Immature natural killer cell (primary cell): ENCODE measurements around the gene CFHR5. TPM values are rescaled to one million over a fixed set of nuclear protein-coding genes. Genes with fewer than 3 reads are reported as not detected.
"Not testable (repeated sequence)": the region's sequence is repeated elsewhere in the genome, so short reads cannot be mapped to it uniquely, and the experiment has no call there.

Experiments used
- DNase-seq, 3 donors: peaks; one replicate each; pipeline ENCODE4 v3.0.0; 2022; ENCODE audit warnings: mixed read lengths in 1 of 3
- H3K27ac Mint-ChIP-seq, 6 donors: one replicate each; pipeline ENCODE4 v1.8.0; 2020; ENCODE audit warnings: mixed read lengths in 6 of 6, mild to moderate bottlenecking in 5 of 6, inconsistent platforms in 4 of 6, moderate library complexity in 3 of 6
- H3K27me3 Mint-ChIP-seq, 3 donors: one replicate each; pipeline ENCODE4 v1.8.0; 2020 to 2021; ENCODE audit warnings: low read depth in 3 of 3, mild to moderate bottlenecking in 3 of 3, mixed read lengths in 3 of 3, moderate library complexity in 3 of 3, inconsistent platforms in 1 of 3
- H3K36me3 Mint-ChIP-seq, 3 donors: one replicate each; pipeline ENCODE4 v1.8.0; 2020; ENCODE audit warnings: mixed read lengths in 3 of 3, inconsistent platforms in 2 of 3, mild to moderate bottlenecking in 2 of 3
- H3K4me1 Mint-ChIP-seq, 2 donors: one replicate each; pipeline ENCODE4 v1.8.0; 2020; ENCODE audit warnings: inconsistent platforms in 2 of 2, mild to moderate bottlenecking in 2 of 2, mixed read lengths in 2 of 2, moderate library complexity in 1 of 2
- H3K4me3 Mint-ChIP-seq, 5 donors: one replicate each; pipeline ENCODE4 v1.8.0; 2020; ENCODE audit warnings: mild to moderate bottlenecking in 5 of 5, mixed read lengths in 5 of 5, inconsistent platforms in 3 of 5, moderate library complexity in 3 of 5
- H3K9me3 Mint-ChIP-seq, 6 donors: one replicate each; pipeline ENCODE4 v1.8.0; 2020; ENCODE audit warnings: mild to moderate bottlenecking in 6 of 6, mixed read lengths in 6 of 6, inconsistent platforms in 4 of 6, moderate library complexity in 3 of 6
- polyA plus RNA-seq, 3 donors: library from polyadenylated mRNA; unstranded; fragments of 300-500 nt; fragmentation: Illumina TruSeq; gene quantifications; one replicate each; pipeline ENCODE4 v1.2.3, GENCODE V29; 2021

The CFHR5 gene
- polyA plus RNA-seq, 3 donors from 2014 or later: not detected

DNA sequence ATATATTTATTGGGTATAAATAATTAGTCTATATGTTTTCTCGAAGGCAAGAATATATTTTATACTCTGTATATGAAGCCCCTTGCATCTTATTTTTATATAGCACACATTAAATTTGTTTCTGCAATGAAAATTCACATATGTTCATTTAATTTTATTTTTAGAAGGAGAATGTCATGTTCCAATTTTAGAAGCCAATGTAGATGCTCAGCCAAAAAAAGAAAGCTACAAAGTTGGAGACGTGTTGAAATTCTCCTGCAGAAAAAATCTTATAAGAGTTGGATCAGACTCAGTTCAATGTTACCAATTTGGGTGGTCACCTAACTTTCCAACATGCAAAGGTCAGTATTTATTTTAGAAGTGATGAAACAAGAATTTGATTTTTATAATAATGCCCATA lies 16.6 kb downstream of the CFHR5 start:
- Mint-ChIP-seq H3K27me3 (peaks cover 0 to 2% (median 2%) of the 10 kb centered on the region in 3 donors), H3K4me1 (no peaks in the 10 kb centered on the region), H3K4me3 (no peak overlapping the region)

DNA sequence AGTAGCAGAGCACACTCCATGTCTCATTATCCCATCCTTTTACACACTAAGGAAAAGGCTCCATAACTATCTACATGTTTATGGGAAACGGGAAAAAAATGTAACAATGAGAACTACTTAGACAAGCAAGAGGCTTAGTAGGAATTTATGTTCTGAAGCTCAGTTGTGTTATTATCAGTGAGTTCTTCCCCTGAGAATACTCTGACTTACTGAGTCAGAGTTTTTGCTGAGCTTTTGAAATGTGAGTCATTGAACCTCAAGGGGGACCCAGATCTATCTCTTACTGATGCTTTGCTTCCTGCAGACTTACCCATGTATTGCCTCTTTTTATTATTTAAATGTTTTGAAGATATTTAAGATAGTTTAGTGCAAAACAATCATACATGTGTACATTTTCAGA lies 20.1 kb downstream of the CFHR5 start:
- no peak for DNase-seq
- Mint-ChIP-seq H3K9me3 (peaks cover 0 to 2% (median 0%) of the 10 kb centered on the region in 6 donors), H3K36me3 (no peaks in the 10 kb centered on the region), H3K27ac (no peak overlapping the region), H3K4me1 (no peaks in the 10 kb centered on the region), H3K4me3 (no peak overlapping the region), H3K27me3 (peaks cover 0 to 2% (median 2%) of the 10 kb centered on the region in 3 donors)

More for the DNA sequence above, 16.6 kb downstream of the CFHR5 start:
- Mint-ChIP-seq H3K27ac (no peak overlapping the region), H3K9me3 (peaks cover 0 to 14% (median 4%) of the 10 kb centered on the region in 6 donors), H3K36me3 (no peaks in the 10 kb centered on the region)
- DNase-seq: no peak

DNA sequence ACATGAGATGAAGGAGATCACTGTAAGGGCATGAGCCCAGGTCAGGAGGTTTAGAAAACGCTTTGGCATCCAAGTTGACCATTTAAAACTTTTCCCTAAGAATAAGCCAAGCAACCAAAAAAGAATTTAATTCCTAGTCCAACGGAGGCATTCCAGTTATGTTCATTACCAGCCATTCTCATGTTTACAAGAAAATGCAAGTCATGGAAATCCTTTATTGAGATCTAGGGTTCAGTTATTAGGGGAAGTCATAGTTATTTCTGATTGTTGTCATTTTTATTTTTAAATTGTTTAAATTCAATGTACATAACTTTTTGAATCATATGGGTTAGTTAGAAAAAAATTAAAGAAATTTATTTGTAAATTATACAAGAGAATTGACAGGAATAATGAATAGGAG lies 24.5 kb downstream of the CFHR5 start:
- Mint-ChIP-seq H3K36me3 (no peaks in the 10 kb centered on the region), H3K4me1 (no peaks in the 10 kb centered on the region), H3K27me3 (no peaks in the 10 kb centered on the region), H3K27ac (no peak overlapping the region), H3K9me3 (peaks cover 0 to 4% (median 0%) of the 10 kb centered on the region in 6 donors), H3K4me3 (no peak overlapping the region)
- no peak for DNase-seq

DNA sequence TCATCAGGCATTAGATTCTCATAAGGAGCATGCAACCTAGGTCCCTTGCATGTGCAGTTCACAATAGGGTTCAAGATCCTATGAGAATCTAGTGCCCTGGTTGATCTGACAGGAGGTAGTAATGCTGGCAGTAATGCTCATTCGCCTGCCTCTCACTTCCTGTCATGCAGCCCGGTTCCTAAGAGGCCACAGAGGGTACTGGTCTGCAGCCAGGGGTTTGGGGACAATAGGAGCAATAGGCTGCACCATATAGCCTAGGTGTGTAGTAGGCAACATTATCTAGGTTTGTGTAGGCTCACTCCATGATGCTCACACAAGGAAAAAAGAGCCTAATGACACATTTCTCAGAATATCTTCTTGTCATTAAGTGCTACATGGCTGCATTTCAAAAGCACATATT lies 25.8 kb downstream of the CFHR5 start:
- H3K27me3 Mint-ChIP-seq: peaks cover 0 to 2% (median 0%) of the 10 kb centered on the region in 3 donors

DNA sequence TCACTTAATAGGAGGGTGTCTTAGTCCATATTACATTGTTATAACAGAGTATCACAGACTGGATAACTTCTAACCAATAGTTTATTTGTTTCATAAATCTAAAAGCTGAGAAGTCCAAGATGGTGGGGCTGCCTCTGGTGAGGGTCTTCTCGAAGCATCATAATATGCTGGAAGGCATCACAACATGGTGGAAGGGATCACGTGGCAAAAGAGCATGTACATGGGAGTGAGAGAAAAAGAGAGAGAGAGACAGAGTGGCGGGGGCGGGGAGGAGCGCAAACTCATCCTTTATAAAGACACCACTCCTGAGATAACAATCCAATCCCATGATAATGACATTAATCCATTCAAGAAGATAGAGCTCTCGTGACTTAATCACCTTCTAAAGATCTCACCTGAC lies 31.5 kb downstream of the CFHR5 start:
- Mint-ChIP-seq H3K36me3 (no peaks in the 10 kb centered on the region), H3K4me1 (no peaks in the 10 kb centered on the region), H3K4me3 (no peak overlapping the region), H3K9me3 (peaks cover 0 to 20% (median 8%) of the 10 kb centered on the region in 6 donors), H3K27me3 (peaks cover 0 to 4% (median 0%) of the 10 kb centered on the region in 3 donors), H3K27ac (no peak overlapping the region)
- no peak for DNase-seq

More for the DNA sequence above, 25.8 kb downstream of the CFHR5 start:
- H3K4me3 Mint-ChIP-seq: no peak overlapping the region
- no peak for DNase-seq
- H3K36me3 Mint-ChIP-seq: no peaks in the 10 kb centered on the region
- H3K4me1 Mint-ChIP-seq: no peaks in the 10 kb centered on the region
- H3K27ac Mint-ChIP-seq: no peak overlapping the region
- H3K9me3 Mint-ChIP-seq: peaks cover 0 to 4% (median 0%) of the 10 kb centered on the region in 6 donors

DNA sequence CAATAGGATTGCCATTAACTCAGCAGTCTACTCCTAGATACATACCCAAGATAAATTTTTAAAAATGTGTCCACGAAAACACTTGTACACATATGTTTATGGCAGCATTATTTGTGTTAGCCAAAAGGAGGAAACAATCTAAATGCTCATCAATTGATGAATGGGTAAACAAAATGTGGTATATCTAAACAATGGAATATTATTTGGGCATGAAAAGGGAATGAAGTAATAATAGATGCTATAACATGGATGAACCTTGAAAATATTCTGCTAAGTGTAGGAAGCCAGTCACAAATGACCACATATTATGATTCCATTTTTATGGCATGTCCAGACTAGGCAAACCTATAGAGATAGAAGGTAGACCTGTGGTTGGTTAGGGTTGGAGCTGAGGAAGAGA lies 34.3 kb downstream of the CFHR5 start:
- no peak overlapping the region for H3K4me3 Mint-ChIP-seq
- peaks cover 0 to 20% (median 8%) of the 10 kb centered on the region in 6 donors for H3K9me3 Mint-ChIP-seq
- no peak for DNase-seq
- H3K27ac Mint-ChIP-seq: no peak overlapping the region
- no peaks in the 10 kb centered on the region for H3K4me1 Mint-ChIP-seq
- no peaks in the 10 kb centered on the region for H3K36me3 Mint-ChIP-seq
- peaks cover 0 to 4% (median 0%) of the 10 kb centered on the region in 3 donors for H3K27me3 Mint-ChIP-seq

DNA sequence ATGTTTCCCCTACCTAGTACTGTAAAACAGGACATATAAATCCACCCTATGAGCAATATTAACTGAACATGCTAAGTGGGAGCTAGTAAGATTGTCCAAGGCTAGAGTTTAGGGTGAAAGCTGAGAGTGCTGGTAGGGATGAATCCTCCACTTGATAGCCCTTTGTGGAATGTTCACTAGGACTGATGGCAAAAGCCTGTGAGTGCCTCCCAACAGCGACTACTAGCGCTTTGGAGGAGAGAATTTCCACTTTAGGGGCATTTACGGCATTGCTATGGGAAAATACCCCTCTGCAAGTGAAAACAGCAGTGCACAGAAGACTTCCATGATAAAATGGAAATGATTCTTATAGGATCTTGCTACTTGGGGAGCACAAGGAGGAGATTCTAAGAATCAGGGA lies 35.9 kb downstream of the CFHR5 start:
- Mint-ChIP-seq H3K4me3 (no peak overlapping the region), H3K27ac (no peak overlapping the region), H3K9me3 (peaks cover 0 to 20% (median 10%) of the 10 kb centered on the region in 6 donors), H3K4me1 (no peaks in the 10 kb centered on the region), H3K36me3 (no peaks in the 10 kb centered on the region), H3K27me3 (peaks cover 0 to 2% (median 2%) of the 10 kb centered on the region in 3 donors)
- no peak for DNase-seq

DNA sequence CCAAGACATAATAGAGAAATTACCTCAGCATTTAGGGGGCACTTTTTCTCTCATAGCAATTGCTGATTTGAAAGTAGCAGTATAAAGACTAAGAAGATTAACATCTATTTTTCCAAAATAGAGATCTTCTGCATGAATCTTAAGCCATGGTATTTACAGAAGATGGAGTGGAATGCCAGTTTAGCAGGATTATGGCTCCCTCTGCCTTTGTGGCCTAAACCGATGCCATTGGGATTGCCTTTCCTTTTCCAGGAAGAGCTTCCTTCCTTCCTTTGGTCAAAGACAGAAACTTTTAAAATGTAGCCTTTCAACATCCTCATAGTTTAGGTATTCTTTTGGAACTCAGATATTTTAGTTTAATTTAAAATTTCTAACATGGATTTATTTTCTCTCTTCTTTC lies 39.4 kb downstream of the CFHR5 start:
- no peak overlapping the region for H3K27ac Mint-ChIP-seq
- peaks cover 0 to 11% (median 4%) of the 10 kb centered on the region in 6 donors for H3K9me3 Mint-ChIP-seq
- peaks cover 2 to 3% (median 2%) of the 10 kb centered on the region in 3 donors for H3K27me3 Mint-ChIP-seq
- DNase-seq: no peak
- no peak overlapping the region for H3K4me3 Mint-ChIP-seq
- H3K36me3 Mint-ChIP-seq: no peaks in the 10 kb centered on the region
- no peaks in the 10 kb centered on the region for H3K4me1 Mint-ChIP-seq

DNA sequence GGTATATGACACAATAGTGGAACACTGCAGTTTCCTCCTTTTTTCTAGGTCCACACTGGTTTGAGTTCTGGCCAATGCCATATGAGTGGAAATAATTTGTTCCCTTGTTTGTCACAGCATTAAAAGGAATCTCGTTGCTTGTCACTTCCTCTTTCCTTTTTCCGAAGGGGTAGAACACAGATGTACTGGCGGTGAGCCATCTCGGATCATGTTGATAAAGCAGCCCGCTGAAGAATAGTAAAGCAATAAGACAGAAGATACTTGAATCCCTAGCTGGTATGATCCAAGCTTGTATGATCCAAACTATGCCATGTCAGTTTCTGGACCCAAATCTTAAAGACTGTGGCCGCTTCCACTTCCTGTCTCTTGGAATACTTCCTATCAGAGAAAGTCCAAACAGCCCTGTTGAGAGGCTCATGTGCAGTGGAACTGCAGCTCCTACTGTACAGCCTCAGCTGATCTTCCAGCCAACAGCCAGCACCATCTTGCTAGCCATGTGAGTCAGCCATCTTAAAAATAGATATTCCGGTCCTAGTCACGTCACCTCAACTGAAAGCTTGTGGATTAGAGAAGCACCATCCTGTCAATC lies 40.3 kb downstream of the CFHR5 start:
- Mint-ChIP-seq H3K4me3 (no peak overlapping the region), H3K27me3 (peaks cover 2 to 4% (median 3%) of the 10 kb centered on the region in 3 donors), H3K4me1 (no peaks in the 10 kb centered on the region), H3K27ac (no peak overlapping the region), H3K9me3 (peaks cover 0 to 7% (median 3%) of the 10 kb centered on the region in 6 donors), H3K36me3 (no peaks in the 10 kb centered on the region)
- DNase-seq: no peak

DNA sequence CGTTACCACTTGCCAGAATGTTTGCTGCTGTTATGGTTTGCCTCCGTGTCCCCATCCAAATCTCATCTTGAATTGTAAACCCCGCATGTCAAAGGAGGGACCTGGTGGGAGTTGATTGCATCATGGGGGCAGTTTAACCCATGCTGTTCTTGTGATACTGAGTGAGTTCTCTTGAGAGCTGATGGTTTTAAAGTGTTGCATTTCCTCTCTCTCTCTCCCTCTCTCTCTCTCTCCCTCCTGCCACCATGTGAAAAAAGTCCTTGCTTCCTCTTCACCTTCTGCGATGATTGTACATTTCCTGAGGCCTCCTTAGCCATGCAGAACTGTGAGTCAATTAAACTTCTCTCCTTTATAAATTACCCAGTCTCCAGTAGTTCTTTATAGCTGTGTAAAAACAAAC lies 44.4 kb downstream of the CFHR5 start:
- H3K4me1 Mint-ChIP-seq: no peaks in the 10 kb centered on the region
- H3K36me3 Mint-ChIP-seq: no peaks in the 10 kb centered on the region
- no peak overlapping the region for H3K4me3 Mint-ChIP-seq
- DNase-seq: no peak
- peaks cover 0 to 8% (median 4%) of the 10 kb centered on the region in 6 donors for H3K9me3 Mint-ChIP-seq
- H3K27me3 Mint-ChIP-seq: peaks cover 2 to 4% (median 3%) of the 10 kb centered on the region in 3 donors
- no peak overlapping the region for H3K27ac Mint-ChIP-seq

DNA sequence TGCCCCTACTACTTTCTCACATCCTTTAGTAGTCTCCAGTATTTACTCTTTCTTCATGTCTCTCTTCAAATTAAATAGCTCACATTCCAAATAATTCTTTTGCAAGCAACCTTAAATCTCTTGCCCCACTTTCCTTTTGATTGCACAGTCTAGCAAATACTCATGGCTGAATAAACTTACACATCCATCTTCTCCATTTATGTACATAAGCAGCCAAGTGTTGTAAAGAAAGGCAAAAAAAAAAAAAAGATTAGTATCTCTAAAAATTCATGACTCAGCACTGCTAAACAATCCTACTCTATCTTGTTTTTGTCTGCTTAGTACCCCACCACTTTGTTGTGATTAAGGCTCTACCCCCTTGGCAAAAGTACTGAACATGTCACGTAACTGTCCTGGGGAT lies 47.1 kb downstream of the CFHR5 start:
- DNase-seq: no peak
- Mint-ChIP-seq H3K9me3 (peaks cover 0 to 7% (median 2%) of the 10 kb centered on the region in 6 donors), H3K36me3 (no peaks in the 10 kb centered on the region), H3K4me1 (no peaks in the 10 kb centered on the region), H3K27ac (no peak overlapping the region), H3K4me3 (no peak overlapping the region), H3K27me3 (peaks cover 0 to 4% (median 1%) of the 10 kb centered on the region in 3 donors)

DNA sequence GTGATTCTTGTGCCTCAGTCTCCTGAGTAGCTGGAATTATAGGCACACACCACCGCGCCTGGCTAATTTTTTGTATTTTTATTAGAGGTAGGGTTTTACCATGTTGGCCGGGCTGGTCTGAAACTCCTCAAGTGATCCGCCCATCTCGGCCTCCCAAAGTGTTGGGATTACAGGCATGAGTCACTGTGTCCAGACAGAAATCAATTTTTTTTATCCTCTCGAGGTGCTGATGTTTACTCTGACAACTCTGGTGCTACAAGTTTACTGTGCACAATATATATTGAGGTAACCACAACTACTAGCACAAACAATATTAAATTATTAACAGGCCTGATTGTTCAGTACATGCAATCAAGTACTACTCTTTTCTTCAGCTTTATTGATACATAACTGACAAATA lies 50.0 kb downstream of the CFHR5 start:
- Mint-ChIP-seq H3K4me3 (no peak overlapping the region), H3K27ac (no peak overlapping the region), H3K4me1 (no peaks in the 10 kb centered on the region), H3K9me3 (peaks cover 0 to 3% (median 0%) of the 10 kb centered on the region in 6 donors), H3K36me3 (no peaks in the 10 kb centered on the region), H3K27me3 (no peaks in the 10 kb centered on the region)
- no peak for DNase-seq

DNA sequence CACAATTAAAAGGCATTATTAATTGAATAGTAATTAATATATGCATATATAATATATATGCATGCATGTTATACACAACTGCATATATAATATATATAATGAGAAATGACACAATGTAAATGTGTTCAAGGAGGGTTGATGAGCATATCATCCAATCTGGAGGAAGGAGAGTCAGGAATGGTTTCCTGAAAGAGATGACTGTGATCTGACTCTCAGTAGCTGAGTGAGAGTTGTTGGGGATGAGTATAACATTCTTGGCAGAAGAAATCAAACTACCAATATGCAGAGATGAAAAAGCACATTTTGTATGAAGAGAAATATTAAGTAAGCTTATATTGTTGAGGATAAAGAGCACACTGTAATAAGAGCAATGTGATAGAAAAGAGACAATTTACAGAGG lies 52.4 kb downstream of the CFHR5 start:
- H3K36me3 Mint-ChIP-seq: no peaks in the 10 kb centered on the region
- H3K9me3 Mint-ChIP-seq: peaks cover 0 to 3% (median 0%) of the 10 kb centered on the region in 6 donors
- H3K4me3 Mint-ChIP-seq: no peak overlapping the region
- no peaks in the 10 kb centered on the region for H3K4me1 Mint-ChIP-seq
- no peak overlapping the region for H3K27ac Mint-ChIP-seq
- no peak for DNase-seq
- peaks cover 0 to 3% (median 0%) of the 10 kb centered on the region in 3 donors for H3K27me3 Mint-ChIP-seq

DNA sequence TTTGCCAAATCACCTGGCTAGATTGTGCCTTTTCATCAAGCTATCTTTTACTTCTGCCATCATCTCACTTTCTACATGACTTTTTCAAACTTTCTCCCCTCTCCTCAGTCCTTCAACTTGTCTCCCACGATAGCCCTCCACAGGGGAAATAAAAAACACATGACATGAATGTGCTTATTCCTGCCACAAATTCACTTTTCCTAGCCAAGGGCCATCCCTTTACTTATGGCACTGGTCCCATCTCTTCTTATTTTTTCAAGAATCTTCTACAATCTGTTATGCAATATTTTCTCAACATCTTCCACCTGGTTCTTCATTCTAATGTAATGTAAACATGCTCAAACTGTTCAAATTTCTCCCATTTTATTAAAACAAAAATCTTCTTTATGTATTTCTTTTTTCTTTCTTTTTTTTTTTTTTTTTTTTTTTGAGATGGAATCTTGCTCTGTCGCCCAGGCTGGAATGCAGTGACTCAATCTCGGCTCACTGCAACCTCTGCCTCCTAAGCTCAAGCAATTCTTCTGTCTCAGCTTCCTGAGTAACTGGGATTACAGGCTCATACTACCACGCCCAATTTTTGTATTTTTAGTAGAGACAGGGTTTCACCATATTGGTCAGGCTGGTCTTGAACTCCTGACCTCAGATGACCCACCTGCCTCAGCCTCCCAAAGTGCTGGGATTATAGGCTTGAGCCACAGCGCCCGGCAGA lies 57.4 kb downstream of the CFHR5 start:
- H3K36me3 Mint-ChIP-seq: not testable (repeated sequence)

More for the DNA sequence above, 57.4 kb downstream of the CFHR5 start:
- H3K27ac Mint-ChIP-seq, H3K27me3 Mint-ChIP-seq, H3K4me3 Mint-ChIP-seq, H3K9me3 Mint-ChIP-seq, H3K4me1 Mint-ChIP-seq, DNase-seq: not testable (repeated sequence)
